Mesodermal cell (in vitro differentiated cells): Measurements from ENCODE around the gene AKAP13.
"Not testable (repeated sequence)": the region's sequence is repeated elsewhere in the genome, so short reads cannot be mapped to it uniquely, and the experiment has no call there.

ENCODE experiments used
- H3K27ac ChIP-seq: 2 replicates; pipeline ENCODE4 v1.7.0; 2013; ENCODE audit warnings: mild to moderate bottlenecking, low read depth, low read length, moderate library complexity; ENCODE audit not compliant: severe bottlenecking
- H3K36me3 ChIP-seq: 2 replicates; pipeline ENCODE4 v1.7.1; 2013; ENCODE audit warnings: mild to moderate bottlenecking, low read length, moderate library complexity; ENCODE audit not compliant: control insufficient read depth, insufficient read depth
- H3K4me1 ChIP-seq: one replicate; pipeline ENCODE4 v1.7.1; 2013; ENCODE audit warnings: mild to moderate bottlenecking, low read length; ENCODE audit not compliant: insufficient read depth, control insufficient read depth, poor library complexity, severe bottlenecking
- H3K4me3 ChIP-seq: 2 replicates; pipeline ENCODE4 v1.7.0; 2013; ENCODE audit warnings: low read length, control low read depth, mild to moderate bottlenecking; ENCODE audit not compliant: insufficient read depth, poor library complexity, severe bottlenecking; ENCODE audit errors: extremely low read depth
- H3K9me3 ChIP-seq: 2 replicates; pipeline ENCODE4 v1.7.1; 2013; ENCODE audit warnings: mild to moderate bottlenecking, low read length, moderate library complexity; ENCODE audit not compliant: control insufficient read depth
- WGBS, 2 experiments: methylation state at CpG; one replicate each; pipeline ENCODE4 v1.1.5; 2013; ENCODE audit warnings: missing lambda C conversion rate in 2 of 2; ENCODE audit not compliant: insufficient coverage in 2 of 2; 5-methylcytosine and 5-hydroxymethylcytosine counted together

Gene AKAP13

GRCh38 chr15:85349062-85349461, 31.3 kb upstream of the AKAP13 start:
- not testable (repeated sequence) for H3K4me1 ChIP-seq, H3K27ac ChIP-seq, H3K9me3 ChIP-seq, H3K4me3 ChIP-seq, H3K36me3 ChIP-seq
- no CpG with 5 or more reads among the region's 4 CpGs for WGBS, 2 experiments

GRCh38 chr15:85350395-85350794, 30.0 kb upstream of the AKAP13 start:
- Histone ChIP-seq H3K27ac (no peak overlapping the region), H3K9me3 (peaks cover 4% of the 10 kb centered on the region), H3K4me3 (no peak overlapping the region), H3K36me3 (no peaks in the 10 kb centered on the region), H3K4me1 (peaks cover 7% of the 10 kb centered on the region)
- 94% methylated on average over 2 of the region's 3 CpGs; no CpG with 5 or more reads in 1 of the 2 experiments for WGBS, 2 experiments

GRCh38 chr15:85351501-85351900, 28.9 kb upstream of the AKAP13 start:
- H3K4me1 ChIP-seq, H3K4me3 ChIP-seq, H3K9me3 ChIP-seq, H3K27ac ChIP-seq, H3K36me3 ChIP-seq: not testable (repeated sequence)
- WGBS, 2 experiments = 75 to 89% methylated on average over 2 to 4 of the region's 8 CpGs

GRCh38 chr15:85351965-85352364, 28.4 kb upstream of the AKAP13 start:
- H3K4me3 ChIP-seq = no peak overlapping the region
- no peak overlapping the region for H3K27ac ChIP-seq
- peaks cover 5% of the 10 kb centered on the region for H3K4me1 ChIP-seq
- H3K36me3 ChIP-seq = no peaks in the 10 kb centered on the region
- peaks cover 4% of the 10 kb centered on the region for H3K9me3 ChIP-seq
- WGBS, 2 experiments = 93 to 100% methylated on average over 2 of the region's 4 CpGs

GRCh38 chr15:85353516-85353915, 26.9 kb upstream of the AKAP13 start:
- H3K4me3 ChIP-seq = no peak overlapping the region
- H3K4me1 ChIP-seq = peaks cover 11% of the 10 kb centered on the region
- H3K9me3 ChIP-seq = peaks cover 4% of the 10 kb centered on the region
- H3K36me3 ChIP-seq = no peaks in the 10 kb centered on the region
- H3K27ac ChIP-seq = no peak overlapping the region

GRCh38 chr15:85354461-85354860, 25.9 kb upstream of the AKAP13 start:
- Histone ChIP-seq H3K4me3 (no peak overlapping the region), H3K36me3 (no peaks in the 10 kb centered on the region), H3K9me3 (peaks cover 4% of the 10 kb centered on the region), H3K27ac (peak overlapping the region; percentile 78), H3K4me1 (peaks cover 11% of the 10 kb centered on the region)
- WGBS, 2 experiments = 84% methylated on average over 3 of the region's 4 CpGs

GRCh38 chr15:85354948-85355347, 25.5 kb upstream of the AKAP13 start:
- Histone ChIP-seq H3K36me3 (no peaks in the 10 kb centered on the region), H3K4me3 (no peak overlapping the region), H3K9me3 (peaks cover 4% of the 10 kb centered on the region), H3K4me1 (peaks cover 11% of the 10 kb centered on the region), H3K27ac (peak overlapping the region; percentile 78)
- 86 to 90% methylated on average over 1 to 2 of the region's 4 CpGs for WGBS, 2 experiments

- H3K4me1 ChIP-seq = peaks cover 11% of the 10 kb centered on the region
- no peak overlapping the region for H3K4me3 ChIP-seq
- 100% methylated on average over 1 of the region's 1 CpG for WGBS, 2 experiments
Measured at GRCh38 chr15:85356276-85356675, 24.1 kb upstream of the AKAP13 start.

GRCh38 chr15:85361323-85361722, 19.1 kb upstream of the AKAP13 start:
- Histone ChIP-seq H3K4me1 (peaks cover 6% of the 10 kb centered on the region), H3K4me3 (no peak overlapping the region), H3K27ac (no peak overlapping the region), H3K36me3 (no peaks in the 10 kb centered on the region), H3K9me3 (no peaks in the 10 kb centered on the region)
- WGBS, 2 experiments = 85 to 90% methylated on average over 1 to 2 of the region's 4 CpGs

More at GRCh38 chr15:85356276-85356675, 24.1 kb upstream of the AKAP13 start:
- Histone ChIP-seq H3K27ac (no peak overlapping the region), H3K36me3 (no peaks in the 10 kb centered on the region), H3K9me3 (peaks cover 4% of the 10 kb centered on the region)

- H3K27ac ChIP-seq = no peak overlapping the region
- no peaks in the 10 kb centered on the region for H3K36me3 ChIP-seq
- H3K4me1 ChIP-seq = peaks cover 5% of the 10 kb centered on the region
- 83 to 97% methylated on average over 2 to 6 of the region's 6 CpGs for WGBS, 2 experiments
- H3K9me3 ChIP-seq = no peaks in the 10 kb centered on the region
- no peak overlapping the region for H3K4me3 ChIP-seq
Measured at GRCh38 chr15:85362436-85363081, 17.8 kb upstream of the AKAP13 start.

GRCh38 chr15:85365980-85366379, 14.4 kb upstream of the AKAP13 start:
- Histone ChIP-seq H3K27ac (no peak overlapping the region), H3K36me3 (no peaks in the 10 kb centered on the region), H3K4me3 (no peak overlapping the region), H3K4me1 (no peaks in the 10 kb centered on the region), H3K9me3 (no peaks in the 10 kb centered on the region)
- WGBS, 2 experiments = 90 to 98% methylated on average over 2 of the region's 2 CpGs
